ENCODE measurements around the gene CDH22. TPM values are rescaled to one million over a fixed set of nuclear protein-coding genes. Genes with fewer than 3 reads are reported as not detected.

CDH22 gene
- total and polyA plus RNA-seq, 7 experiments from 2014 or later, result not detected

- intact Hi-C loops (cut with micrococcal nuclease), result no loop called here
- no peaks in the 10 kb centered on the region for H3K36me3 ChIP-seq (ENCODE audit: control insufficient read depth in 2 of 3, insufficient read depth in 3 of 3, low read length in 3 of 3)
- H3K4me1 ChIP-seq (ENCODE audit: control insufficient read depth in 2 of 2, insufficient read depth in 2 of 2, low read length in 2 of 2), result no peaks in the 10 kb centered on the region
- DNase-seq (no peak), ATAC-seq (no peak)
- no peak overlapping the region for H3K4me3 Mint-ChIP-seq
- POLR2A ChIA-PET, result no interaction called here
- peaks cover 30 to 74% (median 64%) of the 10 kb centered on the region in 5 donors for H3K27me3 Mint-ChIP-seq
- H3K4me3 ChIP-seq (ENCODE audit: low read length), result no peak overlapping the region
- peaks cover 0 to 16% (median 6%) of the 10 kb centered on the region in 11 donors for H3K9me3 Mint-ChIP-seq
- no peak overlapping the region for H3K27ac Mint-ChIP-seq
- no peak overlapping the region for H3K27ac ChIP-seq (ENCODE audit: low read depth, low read length)
- no peaks in the 10 kb centered on the region for H3K9me3 ChIP-seq (ENCODE audit: control insufficient read depth in 2 of 3, low read length in 3 of 3)
- no peaks in the 10 kb centered on the region for H3K27me3 ChIP-seq (ENCODE audit: control insufficient read depth in 2 of 2, insufficient read depth in 2 of 2, low read length in 2 of 2)
- peaks cover 0 to 4% (median 0%) of the 10 kb centered on the region in 5 donors for H3K36me3 Mint-ChIP-seq
- H3K4me1 Mint-ChIP-seq, result no peaks in the 10 kb centered on the region
- CTCF ChIA-PET, result no interaction called here
Measured at GRCh38 chr20:46267108-46268105, 40.9 kb downstream of the CDH22 start.

DNA sequence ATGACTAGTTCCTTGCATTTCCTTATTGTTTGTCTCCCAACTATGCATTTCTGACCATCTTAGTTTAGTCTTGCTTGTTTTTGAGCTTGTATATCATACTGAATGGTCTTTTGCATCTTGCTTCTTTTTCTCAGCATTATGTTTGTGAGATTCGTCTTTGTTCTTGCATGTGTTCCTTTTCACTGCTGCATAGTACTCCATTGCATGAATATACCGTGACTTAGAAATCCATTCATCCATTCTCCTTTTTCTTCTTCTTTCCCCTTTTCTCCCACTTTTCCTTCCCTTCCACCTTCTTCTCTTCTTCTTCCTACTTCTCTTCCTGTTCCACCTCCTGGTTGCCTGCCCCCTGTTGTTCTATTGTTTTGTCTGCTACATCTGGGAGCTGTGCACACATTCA is 42.8 kb downstream of the CDH22 start:
- ATAC-seq, result no peak
- H3K4me1 ChIP-seq (ENCODE audit: control insufficient read depth in 2 of 2, insufficient read depth in 2 of 2, low read length in 2 of 2), result no peaks in the 10 kb centered on the region
- Mint-ChIP-seq H3K4me1 (no peaks in the 10 kb centered on the region), H3K27ac (no peak overlapping the region), H3K36me3 (no peaks in the 10 kb centered on the region), H3K27me3 (peaks cover 18 to 59% (median 46%) of the 10 kb centered on the region in 5 donors), H3K9me3 (peaks cover 0 to 5% (median 0%) of the 10 kb centered on the region in 11 donors), H3K4me3 (no peak overlapping the region)
- H3K27me3 ChIP-seq (ENCODE audit: control insufficient read depth in 2 of 2, insufficient read depth in 2 of 2, low read length in 2 of 2), result no peaks in the 10 kb centered on the region
- H3K27ac ChIP-seq (ENCODE audit: low read depth, low read length), result no peak overlapping the region
- ChIA-PET POLR2A (no interaction called here), CTCF (no interaction called here)
- H3K4me3 ChIP-seq (ENCODE audit: low read length), result no peak overlapping the region
- intact Hi-C loops (cut with micrococcal nuclease), result no loop called here
- no peaks in the 10 kb centered on the region for H3K36me3 ChIP-seq (ENCODE audit: control insufficient read depth in 2 of 3, insufficient read depth in 3 of 3, low read length in 3 of 3)
- no peak for DNase-seq
- no peaks in the 10 kb centered on the region for H3K9me3 ChIP-seq (ENCODE audit: control insufficient read depth in 2 of 3, low read length in 3 of 3)

- CTCF ChIA-PET, result no interaction called here
- POLR2A ChIA-PET, result no interaction called here
- ATAC-seq (no peak), DNase-seq (no peak)
- no peaks in the 10 kb centered on the region for H3K36me3 ChIP-seq (ENCODE audit: control insufficient read depth in 2 of 3, insufficient read depth in 3 of 3, low read length in 3 of 3)
- H3K4me1 Mint-ChIP-seq, result no peaks in the 10 kb centered on the region
- no peaks in the 10 kb centered on the region for H3K4me1 ChIP-seq (ENCODE audit: control insufficient read depth in 2 of 2, insufficient read depth in 2 of 2, low read length in 2 of 2)
- no peaks in the 10 kb centered on the region for H3K9me3 ChIP-seq (ENCODE audit: control insufficient read depth in 2 of 3, low read length in 3 of 3)
- H3K27ac ChIP-seq (ENCODE audit: low read depth, low read length), result no peak overlapping the region
- H3K36me3 Mint-ChIP-seq, result no peaks in the 10 kb centered on the region
- peak overlapping the region in 1 of 10 donors; percentile 15 for H3K4me3 Mint-ChIP-seq
- H3K9me3 Mint-ChIP-seq, result peaks cover 0 to 5% (median 0%) of the 10 kb centered on the region in 11 donors
- no peak overlapping the region for H3K27ac Mint-ChIP-seq
- H3K27me3 Mint-ChIP-seq, result peaks cover 15 to 59% (median 37%) of the 10 kb centered on the region in 5 donors
- no peak overlapping the region for H3K4me3 ChIP-seq (ENCODE audit: low read length)
- no peaks in the 10 kb centered on the region for H3K27me3 ChIP-seq (ENCODE audit: control insufficient read depth in 2 of 2, insufficient read depth in 2 of 2, low read length in 2 of 2)
- intact Hi-C loops (cut with micrococcal nuclease), result no loop called here
Measured at GRCh38 chr20:46264391-46265266, 43.7 kb downstream of the CDH22 start.

DNA sequence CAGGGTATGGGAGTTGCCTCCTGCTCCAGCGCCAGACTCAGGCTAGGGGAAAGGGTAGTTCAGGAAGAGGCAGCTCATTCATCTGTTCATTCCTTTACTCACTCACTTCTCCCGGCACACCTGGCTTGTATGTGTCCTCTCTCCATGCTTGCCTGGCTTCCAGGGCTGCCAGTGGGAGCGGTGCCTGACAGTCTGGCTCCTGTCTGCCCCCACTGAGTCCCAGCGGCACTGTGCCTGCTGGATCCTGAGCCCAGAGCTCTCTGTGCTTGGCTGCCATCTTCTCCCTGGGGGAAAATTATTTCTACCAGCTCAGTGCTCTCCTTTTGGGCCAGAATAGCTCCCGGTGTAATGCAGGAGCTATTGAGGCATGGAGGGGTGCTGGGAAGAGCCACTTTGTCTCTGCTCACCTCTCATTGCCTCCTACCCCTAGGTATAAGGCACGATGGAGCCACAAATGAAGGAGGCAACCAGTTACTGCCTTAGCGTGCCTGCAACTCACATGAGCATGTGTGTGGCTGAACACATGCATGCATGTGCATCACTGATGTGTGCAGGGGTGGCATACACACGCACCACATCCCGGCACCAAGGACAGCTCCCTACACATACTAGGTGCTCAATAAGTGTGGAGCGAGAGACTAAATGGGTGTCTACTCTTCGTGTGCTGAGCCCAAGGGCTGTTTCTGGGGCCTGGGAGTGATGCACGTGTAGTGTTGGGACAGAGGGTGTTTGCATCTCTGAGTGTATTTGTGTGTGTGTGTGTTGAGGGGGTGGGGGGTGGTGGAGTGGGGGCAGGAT is 46.6 kb downstream of the CDH22 start:
- H3K4me1 ChIP-seq (ENCODE audit: control insufficient read depth in 2 of 2, insufficient read depth in 2 of 2, low read length in 2 of 2), result no peaks in the 10 kb centered on the region
- no peak overlapping the region for H3K27ac ChIP-seq (ENCODE audit: low read depth, low read length)
- H3K4me3 ChIP-seq (ENCODE audit: low read length), result no peak overlapping the region
- Mint-ChIP-seq H3K27ac (no peak overlapping the region), H3K27me3 (peaks cover 13 to 59% (median 38%) of the 10 kb centered on the region in 5 donors), H3K4me1 (no peaks in the 10 kb centered on the region), H3K4me3 (no peak overlapping the region), H3K36me3 (no peaks in the 10 kb centered on the region), H3K9me3 (peaks cover 0 to 5% (median 0%) of the 10 kb centered on the region in 11 donors)
- H3K9me3 ChIP-seq (ENCODE audit: control insufficient read depth in 2 of 3, low read length in 3 of 3), result no peaks in the 10 kb centered on the region
- intact Hi-C loops (cut with micrococcal nuclease), result no loop called here
- H3K27me3 ChIP-seq (ENCODE audit: control insufficient read depth in 2 of 2, insufficient read depth in 2 of 2, low read length in 2 of 2), result no peaks in the 10 kb centered on the region
- CTCF ChIA-PET, result no interaction called here
- ATAC-seq (no peak), DNase-seq (no peak)
- POLR2A ChIA-PET, result no interaction called here
- no peaks in the 10 kb centered on the region for H3K36me3 ChIP-seq (ENCODE audit: control insufficient read depth in 2 of 3, insufficient read depth in 3 of 3, low read length in 3 of 3)

DNA sequence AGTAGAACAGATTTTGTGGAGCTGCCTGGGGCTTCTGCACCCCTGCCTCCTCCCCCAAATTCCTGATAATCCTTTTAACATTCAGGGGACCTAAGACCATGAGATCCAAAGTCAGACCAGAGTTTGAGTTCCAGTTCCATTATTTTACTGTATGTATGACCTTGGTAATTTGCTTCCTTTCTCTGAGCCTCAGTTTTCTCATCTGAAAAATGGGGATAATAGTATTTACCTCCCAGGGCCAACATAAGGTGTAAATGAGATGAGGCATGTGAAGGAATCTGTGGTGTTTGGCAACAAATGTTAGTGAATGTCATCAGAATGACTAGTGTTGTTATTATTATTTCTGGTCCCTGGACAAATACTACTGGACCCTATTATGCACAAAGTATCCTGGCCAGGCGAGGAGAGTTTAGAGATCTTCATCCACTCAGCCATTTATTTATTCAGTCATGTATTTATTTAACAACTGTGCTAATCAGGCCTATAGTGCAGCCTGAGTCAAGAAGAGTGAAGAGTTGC is 47.3 kb downstream of the CDH22 start:
- H3K27me3 Mint-ChIP-seq, result peaks cover 9 to 52% (median 33%) of the 10 kb centered on the region in 5 donors
- H3K4me1 ChIP-seq (ENCODE audit: control insufficient read depth in 2 of 2, insufficient read depth in 2 of 2, low read length in 2 of 2), result no peaks in the 10 kb centered on the region
- H3K36me3 ChIP-seq (ENCODE audit: control insufficient read depth in 2 of 3, insufficient read depth in 3 of 3, low read length in 3 of 3), result no peaks in the 10 kb centered on the region
- ChIA-PET POLR2A (no interaction called here), CTCF (no interaction called here)
- H3K27me3 ChIP-seq (ENCODE audit: control insufficient read depth in 2 of 2, insufficient read depth in 2 of 2, low read length in 2 of 2), result no peaks in the 10 kb centered on the region
- no peaks in the 10 kb centered on the region for H3K36me3 Mint-ChIP-seq
- intact Hi-C loops (cut with micrococcal nuclease), result no loop called here
- no peak overlapping the region for H3K4me3 Mint-ChIP-seq
- H3K9me3 ChIP-seq (ENCODE audit: control insufficient read depth in 2 of 3, low read length in 3 of 3), result no peaks in the 10 kb centered on the region
- no peak overlapping the region for H3K27ac ChIP-seq (ENCODE audit: low read depth, low read length)
- no peak for DNase-seq
- H3K4me1 Mint-ChIP-seq, result no peaks in the 10 kb centered on the region
- no peak for ATAC-seq
- H3K9me3 Mint-ChIP-seq, result peaks cover 0 to 5% (median 0%) of the 10 kb centered on the region in 11 donors
- no peak overlapping the region for H3K4me3 ChIP-seq (ENCODE audit: low read length)
- H3K27ac Mint-ChIP-seq, result no peak overlapping the region

GRCh38 chr20:46260480-46260879 is 47.8 kb downstream of the CDH22 start:
- DNase-seq (no peak), ATAC-seq (no peak)
- intact Hi-C loops (cut with micrococcal nuclease), result no loop called here
- Mint-ChIP-seq H3K4me1 (no peaks in the 10 kb centered on the region), H3K27me3 (peaks cover 9 to 47% (median 28%) of the 10 kb centered on the region in 5 donors), H3K9me3 (peaks cover 0 to 3% (median 0%) of the 10 kb centered on the region in 11 donors), H3K36me3 (no peaks in the 10 kb centered on the region), H3K4me3 (no peak overlapping the region), H3K27ac (no peak overlapping the region)
- no peak overlapping the region for H3K27ac ChIP-seq (ENCODE audit: low read depth, low read length)
- H3K36me3 ChIP-seq (ENCODE audit: control insufficient read depth in 2 of 3, insufficient read depth in 3 of 3, low read length in 3 of 3), result no peaks in the 10 kb centered on the region
- no peaks in the 10 kb centered on the region for H3K9me3 ChIP-seq (ENCODE audit: control insufficient read depth in 2 of 3, low read length in 3 of 3)
- no peaks in the 10 kb centered on the region for H3K4me1 ChIP-seq (ENCODE audit: control insufficient read depth in 2 of 2, insufficient read depth in 2 of 2, low read length in 2 of 2)
- no peaks in the 10 kb centered on the region for H3K27me3 ChIP-seq (ENCODE audit: control insufficient read depth in 2 of 2, insufficient read depth in 2 of 2, low read length in 2 of 2)
- no peak overlapping the region for H3K4me3 ChIP-seq (ENCODE audit: low read length)
- ChIA-PET CTCF (interaction anchor here (0.5 kb wide), 1 partner anchor 461 kb away, joined by 3 read pairs; no protein-coding TSS in a partner anchor), POLR2A (no interaction called here)

Data from naive thymus-derived CD4-positive, alpha-beta T cell (primary cell).